WTC11 (cell line): ENCODE results near the gene PPM1L. TPM values are rescaled to one million over a fixed set of nuclear protein-coding genes. Genes with fewer than 3 reads are reported as not detected.

ENCODE experiments used
- ATAC-seq: fragments of 200-7000 bp; cut with Tn5 transposase; 2 replicates; pipeline ENCODE4 v1.10.0; 2021; ENCODE audit warnings: mild to moderate bottlenecking, moderate library complexity
- CTCF ChIA-PET: fragments of 300-600 bp; sonication (Branson Sonifier 250); formaldehyde crosslinking; loops from one replicate; lab custom pipeline; 2021; ENCODE audit warnings: antibody characterized with exemption; lab: Charles Lee
- POLR2A ChIA-PET: fragments of 350-600 bp; sonication (Branson Sonifier 250); formaldehyde crosslinking; loops from one replicate; lab custom pipeline; 2021; ENCODE audit warnings: antibody characterized with exemption; lab: Charles Lee
- DNase-seq: peaks from one replicate; pipeline ENCODE4 v3.0.0; 2021; ENCODE audit warnings: low spot score
- H3K27ac Mint-ChIP-seq: 2 replicates; pipeline ENCODE4 v1.8.0; 2021; ENCODE audit warnings: mixed read lengths
- H3K27me3 Mint-ChIP-seq: 2 replicates; pipeline ENCODE4 v1.8.0; 2021; ENCODE audit warnings: low read depth, mild to moderate bottlenecking, moderate library complexity, mixed read lengths
- H3K36me3 Mint-ChIP-seq: 2 replicates; pipeline ENCODE4 v1.8.0; 2021; ENCODE audit warnings: mixed read lengths
- H3K4me1 Mint-ChIP-seq: 2 replicates; pipeline ENCODE4 v1.8.0; 2022; ENCODE audit warnings: mixed read lengths
- H3K4me3 Mint-ChIP-seq: 2 replicates; pipeline ENCODE4 v1.8.0; 2021; ENCODE audit warnings: mild to moderate bottlenecking, moderate library complexity, mixed read lengths
- H3K9me3 Mint-ChIP-seq: 2 replicates; pipeline ENCODE4 v1.8.0; 2021; ENCODE audit warnings: mixed read lengths
- ATF1 ChIP-seq: sonication (generic); formaldehyde crosslinking; IDR thresholded peaks from 2 replicates; pipeline ENCODE4 v1.8.1; 2023; ENCODE audit warnings: mild to moderate bottlenecking, moderate library complexity, missing genetic modification reagents
- CTCF ChIP-seq: fragments of 200-600 bp; IDR thresholded peaks from 2 replicates; pipeline ENCODE4 v1.8.0; 2022; ENCODE audit warnings: antibody characterized with exemption
- EMX1 ChIP-seq: fragments of 250-450 bp; sonication (Bioruptor Pico); IDR thresholded peaks from 2 replicates; pipeline ENCODE4 v1.8.0; 2021; ENCODE audit warnings: mild to moderate bottlenecking
- JUN ChIP-seq: sonication (generic); formaldehyde crosslinking; IDR thresholded peaks from 2 replicates; pipeline ENCODE4 v1.8.0; 2023; ENCODE audit warnings: mild to moderate bottlenecking, missing genetic modification reagents
- KAT7 ChIP-seq: sonication (generic); formaldehyde crosslinking; IDR thresholded peaks from 2 replicates; pipeline ENCODE4 v1.8.1; 2023; ENCODE audit warnings: missing genetic modification reagents, mild to moderate bottlenecking, borderline replicate concordance
- MYBL2 ChIP-seq: sonication (generic); formaldehyde crosslinking; IDR thresholded peaks from 2 replicates; pipeline ENCODE4 v1.8.1; 2023; ENCODE audit warnings: mild to moderate bottlenecking, moderate library complexity, missing genetic modification reagents
- NFE2L1 ChIP-seq: sonication (generic); formaldehyde crosslinking; IDR thresholded peaks from 2 replicates; pipeline ENCODE4 v1.8.1; 2023; ENCODE audit warnings: missing genetic modification reagents
- OVOL2 ChIP-seq: fragments of 250-450 bp; sonication (Bioruptor Pico); IDR thresholded peaks from 2 replicates; pipeline ENCODE4 v1.9.0; 2021; ENCODE audit warnings: mild to moderate bottlenecking, borderline replicate concordance
- RELA ChIP-seq: sonication (generic); formaldehyde crosslinking; IDR thresholded peaks from 2 replicates; pipeline ENCODE4 v1.8.1; 2022; ENCODE audit warnings: missing genetic modification reagents, mild to moderate bottlenecking, borderline replicate concordance
- SOX15 ChIP-seq: fragments of 250-450 bp; sonication (Bioruptor Pico); IDR thresholded peaks from 2 replicates; pipeline ENCODE4 v1.9.0; 2021; ENCODE audit warnings: mild to moderate bottlenecking
- SP1 ChIP-seq: sonication (generic); formaldehyde crosslinking; conservative IDR thresholded peaks from 2 replicates; pipeline ENCODE4 v1.8.1; 2022; ENCODE audit warnings: missing genetic modification reagents
- TEAD1 ChIP-seq: sonication (generic); formaldehyde crosslinking; IDR thresholded peaks from 2 replicates; pipeline ENCODE4 v1.8.0; 2022; ENCODE audit warnings: mild to moderate bottlenecking, missing genetic modification reagents
- USF1 ChIP-seq: sonication (generic); formaldehyde crosslinking; IDR thresholded peaks from 2 replicates; pipeline ENCODE4 v1.8.0; 2022; ENCODE audit warnings: mild to moderate bottlenecking, missing genetic modification reagents
- ZBTB43 ChIP-seq: sonication (generic); formaldehyde crosslinking; IDR thresholded peaks from 2 replicates; pipeline ENCODE4 v1.8.1; 2023; ENCODE audit warnings: mild to moderate bottlenecking, missing genetic modification reagents
- ZNF219 ChIP-seq: sonication (generic); formaldehyde crosslinking; IDR thresholded peaks from 2 replicates; pipeline ENCODE4 v1.8.0; 2023; ENCODE audit warnings: missing genetic modification reagents, mild to moderate bottlenecking, borderline replicate concordance
- ZNF263 ChIP-seq: sonication (generic); formaldehyde crosslinking; IDR thresholded peaks from 2 replicates; pipeline ENCODE4 v1.8.1; 2022; ENCODE audit warnings: low read depth, mild to moderate bottlenecking, moderate library complexity, missing genetic modification reagents
- ZNF281 ChIP-seq: sonication (generic); formaldehyde crosslinking; IDR thresholded peaks from 2 replicates; pipeline ENCODE4 v1.8.0; 2023; ENCODE audit warnings: mild to moderate bottlenecking, missing genetic modification reagents
- ZNF532 ChIP-seq: fragments of 250-450 bp; sonication (Bioruptor Pico); IDR thresholded peaks from 2 replicates; pipeline ENCODE4 v1.9.0; 2021; ENCODE audit warnings: mild to moderate bottlenecking, borderline replicate concordance
- total RNA-seq: library from RNA; stranded (reverse); gene quantifications from 3 replicates; pipeline ENCODE4 v1.2.3, GENCODE V29; 2021
- TF ChIP-seq, protein P1 (sequence below): sonication (generic); formaldehyde crosslinking; IDR thresholded peaks from 2 replicates; pipeline ENCODE4 v1.8.0; 2022; ENCODE audit warnings: mild to moderate bottlenecking, missing genetic modification reagents
- TF ChIP-seq, protein P2 (sequence below): fragments of 250-450 bp; sonication (Bioruptor Pico); IDR thresholded peaks from 2 replicates; pipeline ENCODE4 v1.8.0; 2021; ENCODE audit warnings: mild to moderate bottlenecking
- TF ChIP-seq, protein P3 (sequence below): fragments of 250-450 bp; sonication (Bioruptor Pico); conservative IDR thresholded peaks from 2 replicates; pipeline ENCODE4 v1.9.0; 2021; ENCODE audit warnings: mild to moderate bottlenecking

The PPM1L gene
- total RNA-seq, 1 experiment from 2014 or later: 18.1 TPM

- TF ChIP-seq ZNF532: no peak
- TF ChIP-seq, protein P1, sequence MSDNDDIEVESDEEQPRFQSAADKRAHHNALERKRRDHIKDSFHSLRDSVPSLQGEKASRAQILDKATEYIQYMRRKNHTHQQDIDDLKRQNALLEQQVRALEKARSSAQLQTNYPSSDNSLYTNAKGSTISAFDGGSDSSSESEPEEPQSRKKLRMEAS: no peak
- TF ChIP-seq, protein P2, sequence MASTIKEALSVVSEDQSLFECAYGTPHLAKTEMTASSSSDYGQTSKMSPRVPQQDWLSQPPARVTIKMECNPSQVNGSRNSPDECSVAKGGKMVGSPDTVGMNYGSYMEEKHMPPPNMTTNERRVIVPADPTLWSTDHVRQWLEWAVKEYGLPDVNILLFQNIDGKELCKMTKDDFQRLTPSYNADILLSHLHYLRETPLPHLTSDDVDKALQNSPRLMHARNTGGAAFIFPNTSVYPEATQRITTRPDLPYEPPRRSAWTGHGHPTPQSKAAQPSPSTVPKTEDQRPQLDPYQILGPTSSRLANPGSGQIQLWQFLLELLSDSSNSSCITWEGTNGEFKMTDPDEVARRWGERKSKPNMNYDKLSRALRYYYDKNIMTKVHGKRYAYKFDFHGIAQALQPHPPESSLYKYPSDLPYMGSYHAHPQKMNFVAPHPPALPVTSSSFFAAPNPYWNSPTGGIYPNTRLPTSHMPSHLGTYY (CRISPR knock-in tag): no peak
- TF ChIP-seq, all 79 proteins: peak for 0
Observed at GRCh38 chr3:160883373-160883772, 127.3 kb downstream of the PPM1L start (continued).

DNA sequence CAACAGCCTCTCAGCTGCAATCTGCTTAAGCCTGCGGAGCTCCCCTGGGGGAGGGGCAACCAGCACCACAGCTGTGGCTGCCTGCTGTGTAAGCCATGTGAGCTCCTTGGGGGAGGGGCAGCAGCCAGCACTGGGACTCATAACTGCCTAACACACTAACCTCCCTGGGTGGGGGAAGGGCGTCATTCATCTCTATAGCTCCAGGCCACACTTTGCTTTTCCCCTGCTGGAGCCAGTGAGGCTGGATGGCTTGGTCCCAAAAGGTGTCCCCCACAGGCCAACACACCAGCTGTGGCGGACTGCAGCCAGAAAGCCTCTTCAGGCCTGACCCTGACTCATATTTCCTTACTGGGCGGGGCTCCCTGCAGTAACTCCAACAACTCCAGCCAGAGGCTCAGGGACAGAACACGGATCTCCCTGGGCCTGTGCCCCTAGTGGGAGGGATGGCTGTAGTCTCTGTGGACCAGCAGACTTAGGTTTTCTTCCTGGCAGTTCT lies 129.8 kb downstream of the PPM1L start:
- ChIA-PET CTCF (no interaction called here), POLR2A (interaction anchor here (0.8 kb wide), 1 partner anchor 130 kb away, joined by 3 read pairs; the partner anchor contains the start of gene PPM1L)
- Mint-ChIP-seq H3K4me3 (no peak overlapping the region), H3K4me1 (peaks cover 28% of the 10 kb centered on the region), H3K36me3 (peaks cover 30% of the 10 kb centered on the region), H3K27me3 (no peaks in the 10 kb centered on the region), H3K27ac (no peak overlapping the region), H3K9me3 (peaks cover 49% of the 10 kb centered on the region)
- peak; percentile 82 for ATAC-seq
- DNase-seq: peak; percentile 70
- no peak for TF ChIP-seq OVOL2
- TF ChIP-seq RELA (CRISPR knock-in tag): peak; percentile 13; the same call in 1 of the 2 replicates
- TF ChIP-seq, protein P3, sequence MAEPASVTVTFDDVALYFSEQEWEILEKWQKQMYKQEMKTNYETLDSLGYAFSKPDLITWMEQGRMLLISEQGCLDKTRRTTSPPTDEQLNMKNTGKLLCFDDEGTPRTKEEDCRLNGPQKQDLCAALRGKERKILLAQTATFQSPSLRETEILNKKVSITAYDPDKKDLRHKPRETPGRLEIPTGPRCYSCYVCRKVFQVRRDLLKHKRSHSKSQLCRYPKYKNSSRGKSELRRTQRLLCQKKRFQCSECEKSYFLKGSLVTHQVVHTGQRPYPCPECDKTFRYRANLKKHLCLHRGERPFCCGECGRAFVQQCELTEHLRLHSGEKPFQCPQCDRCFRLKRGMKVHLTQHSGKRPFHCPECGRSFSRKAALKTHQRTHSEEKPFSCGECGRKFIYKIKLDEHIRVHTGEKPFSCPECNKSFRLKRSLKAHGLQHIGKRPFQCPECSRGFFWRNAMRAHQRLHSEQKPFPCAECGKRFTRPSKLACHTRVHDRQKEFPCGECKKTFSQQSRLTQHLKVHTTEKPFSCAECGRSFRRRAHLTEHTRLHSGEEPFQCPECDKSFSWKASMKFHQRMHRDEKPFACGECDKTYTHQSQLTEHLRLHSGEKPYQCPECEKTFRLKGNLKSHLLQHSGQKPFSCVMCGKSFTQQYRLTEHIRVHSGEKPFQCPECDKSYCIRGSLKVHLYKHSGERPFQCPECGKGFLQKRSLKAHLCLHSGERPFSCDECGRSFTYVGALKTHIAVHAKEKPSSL (CRISPR knock-in tag): no peak
- TF ChIP-seq ZNF219: 0 out of 2 replicates have a peak, but pooled peaks have one; percentile 17
- TF ChIP-seq ZBTB43 (CRISPR knock-in tag): peak; percentile 40; the same call in 1 of the 2 replicates
- peak; percentile 62 for TF ChIP-seq USF1 (CRISPR knock-in tag)
- TF ChIP-seq TEAD1 (CRISPR knock-in tag): 0 out of 2 replicates have a peak, but pooled peaks have one; percentile 71
- no peak for TF ChIP-seq ATF1 (CRISPR knock-in tag)
- no peak for TF ChIP-seq CTCF
- TF ChIP-seq MYBL2 (CRISPR knock-in tag): 0 out of 2 replicates have a peak, but pooled peaks have one; percentile 21
- peak; percentile 99 for TF ChIP-seq ZNF281 (CRISPR knock-in tag)
- TF ChIP-seq, protein P1: 0 out of 2 replicates have a peak, but pooled peaks have one; percentile 22
- no peak for TF ChIP-seq ZNF263 (CRISPR knock-in tag)
- no peak for TF ChIP-seq EMX1 (CRISPR knock-in tag)
- TF ChIP-seq JUN: no peak
- no peak for TF ChIP-seq NFE2L1 (CRISPR knock-in tag)
- TF ChIP-seq SOX15 (CRISPR knock-in tag): no peak
- TF ChIP-seq SP1: peak; percentile 65
- TF ChIP-seq KAT7 (CRISPR knock-in tag): no peak
